GM12878 (cell line): ENCODE measurements around the gene NPTX1. TPM values are rescaled to one million over a fixed set of nuclear protein-coding genes. Genes with fewer than 3 reads are reported as not detected.

Source experiments
- CBX5 ChIP-seq: sonication (generic); IDR thresholded peaks from 2 replicates; pipeline ENCODE4 v1.6.1; 2016; ENCODE audit warnings: low read depth, moderate library complexity, mild to moderate bottlenecking, inconsistent platforms
- CEBPZ ChIP-seq: fragments of 150-350 bp; IDR thresholded peaks from 2 replicates; pipeline ENCODE4 v1.6.1; 2016; ENCODE audit warnings: low read depth, low read length
- ETV6 ChIP-seq, 2 experiments: fragments of 450-650 bp in 1 of 2; IDR thresholded peaks in 1 of 2; conservative IDR thresholded peaks in 1 of 2; 2 replicates each; pipeline ENCODE4 v1.6.1; 2014; ENCODE audit warnings: antibody characterized with exemption in 1 of 2, borderline replicate concordance in 1 of 2, low read depth in 1 of 2, mild to moderate bottlenecking in 1 of 2, moderate library complexity in 1 of 2
- KLF5 ChIP-seq: fragments of 450-650 bp; IDR thresholded peaks from 2 replicates; pipeline ENCODE4 v1.6.1; 2014; ENCODE audit warnings: mild to moderate bottlenecking; ENCODE audit not compliant: partially characterized antibody
- REST ChIP-seq: IDR thresholded peaks from 2 replicates; pipeline ENCODE4 v1.6.1; 2012; ENCODE audit warnings: mild to moderate bottlenecking, low read depth, low read length
- TBL1XR1 ChIP-seq: IDR thresholded peaks from 2 replicates; pipeline ENCODE4 v1.6.1; 2012; ENCODE audit warnings: low read depth, low read length, improper control_type of control experiment
- polyA plus RNA-seq, 11 experiments: library from polyadenylated mRNA; depleted of rRNA in 4 of 11; unstranded in 6 of 11; stranded (reverse) in 5 of 11; fragments of >200 nt; fragmentation: Nextera tagmentation in 4 of 11; fragmentation: Illumina TruSeq in 1 of 11; extraction: Ambion mirVana in 4 of 11; extraction: Trizol in 1 of 11; gene quantifications; 1 replicate in 1 of 11; 2 replicates in 10 of 11; pipeline versions ENCODE4 v1.2.1 to v1.2.3, GENCODE V29; 2011 to 2016; ENCODE audit warnings: inconsistent platforms in 2 of 11, missing spikeins in 2 of 11, low read depth in 1 of 11
- total RNA-seq, 4 experiments: library from RNA; depleted of rRNA in 3 of 4; stranded (reverse); fragments of >200 nt in 3 of 4; fragmentation: Illumina TruSeq in 1 of 4; extraction: Trizol in 1 of 4; gene quantifications; 2 replicates each; pipeline versions ENCODE4 v1.2.1 to v1.2.3, GENCODE V29; 2013 to 2021

NPTX1 gene
- total and polyA plus RNA-seq, 10 of the 15 experiments (the other 5 are each of a cell fraction or from before 2014, with no cell fraction given) = not detected

- TF ChIP-seq CEBPZ (no peak), CBX5 (no peak), KLF5 (no peak), ETV6 (conservative IDR thresholded peaks at IDR 0.05 in 1 of 2, IDR thresholded peaks at IDR 0.05 in 1 of 2; ENCODE audit: borderline replicate concordance in 1 of 2, low read depth in 1 of 2) (no peak), REST (no peak), TBL1XR1 (no peak)
These were observed 47.6 kb downstream of the NPTX1 start (continued) for GRCh38 chr17:80428796-80429195.
